WTC11 (cell line): Measurements from ENCODE around the gene ARHGEF28.

Source experiments
- CREB1 ChIP-seq: sonication (generic); formaldehyde crosslinking; IDR thresholded peaks from 2 replicates; pipeline ENCODE4 v1.8.0; 2023; ENCODE audit warnings: mild to moderate bottlenecking, missing genetic modification reagents
- ETV6 ChIP-seq: sonication (generic); formaldehyde crosslinking; IDR thresholded peaks from 2 replicates; pipeline ENCODE4 v1.8.1; 2022; ENCODE audit warnings: mild to moderate bottlenecking, missing genetic modification reagents
- HMGA2 ChIP-seq: fragments of 250-450 bp; sonication (Bioruptor Pico); IDR thresholded peaks from 2 replicates; pipeline ENCODE4 v1.4.0; 2021; ENCODE audit warnings: mild to moderate bottlenecking, moderate library complexity
- KAT7 ChIP-seq: sonication (generic); formaldehyde crosslinking; IDR thresholded peaks from 2 replicates; pipeline ENCODE4 v1.8.1; 2023; ENCODE audit warnings: missing genetic modification reagents, mild to moderate bottlenecking, borderline replicate concordance
- SP1 ChIP-seq: sonication (generic); formaldehyde crosslinking; conservative IDR thresholded peaks from 2 replicates; pipeline ENCODE4 v1.8.1; 2022; ENCODE audit warnings: missing genetic modification reagents
- ZNF317 ChIP-seq: sonication (generic); formaldehyde crosslinking; IDR thresholded peaks from 2 replicates; pipeline ENCODE4 v1.8.1; 2023; ENCODE audit warnings: low read depth, mild to moderate bottlenecking, moderate library complexity, missing genetic modification reagents, borderline replicate concordance
- TF ChIP-seq, protein P1 (sequence below): fragments of 200-600 bp; IDR thresholded peaks from 2 replicates; pipeline ENCODE4 v1.8.0; 2022; ENCODE audit warnings: antibody characterized with exemption
- TF ChIP-seq, protein P2 (sequence below): sonication (generic); formaldehyde crosslinking; IDR thresholded peaks from 2 replicates; pipeline ENCODE4 v1.8.0; 2022; ENCODE audit warnings: mild to moderate bottlenecking, missing genetic modification reagents
- TF ChIP-seq, protein P3 (sequence below): fragments of 250-450 bp; sonication (Bioruptor Pico); IDR thresholded peaks from 2 replicates; pipeline ENCODE4 v1.9.0; 2021; ENCODE audit warnings: mild to moderate bottlenecking

DNA sequence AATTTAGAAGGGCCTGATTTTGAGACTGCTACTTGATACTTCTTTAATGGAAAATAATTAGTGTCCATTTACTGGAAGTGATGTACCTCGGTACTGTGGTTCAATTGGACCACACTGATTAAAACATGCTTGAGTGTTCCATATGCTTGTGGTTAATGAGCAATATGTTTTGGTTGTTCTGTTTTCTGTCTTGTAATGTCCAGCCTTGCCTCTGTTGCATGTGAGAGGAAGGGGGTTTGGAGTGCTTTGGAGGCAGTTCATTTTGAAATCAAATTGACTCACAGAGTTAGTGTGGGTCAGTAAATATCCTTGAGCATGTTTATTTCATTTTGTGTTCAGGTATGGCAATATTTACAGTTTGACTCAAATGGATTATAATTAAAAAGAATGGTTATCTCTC, 334.4 kb downstream of the ARHGEF28 start:
- TF ChIP-seq, protein P1, sequence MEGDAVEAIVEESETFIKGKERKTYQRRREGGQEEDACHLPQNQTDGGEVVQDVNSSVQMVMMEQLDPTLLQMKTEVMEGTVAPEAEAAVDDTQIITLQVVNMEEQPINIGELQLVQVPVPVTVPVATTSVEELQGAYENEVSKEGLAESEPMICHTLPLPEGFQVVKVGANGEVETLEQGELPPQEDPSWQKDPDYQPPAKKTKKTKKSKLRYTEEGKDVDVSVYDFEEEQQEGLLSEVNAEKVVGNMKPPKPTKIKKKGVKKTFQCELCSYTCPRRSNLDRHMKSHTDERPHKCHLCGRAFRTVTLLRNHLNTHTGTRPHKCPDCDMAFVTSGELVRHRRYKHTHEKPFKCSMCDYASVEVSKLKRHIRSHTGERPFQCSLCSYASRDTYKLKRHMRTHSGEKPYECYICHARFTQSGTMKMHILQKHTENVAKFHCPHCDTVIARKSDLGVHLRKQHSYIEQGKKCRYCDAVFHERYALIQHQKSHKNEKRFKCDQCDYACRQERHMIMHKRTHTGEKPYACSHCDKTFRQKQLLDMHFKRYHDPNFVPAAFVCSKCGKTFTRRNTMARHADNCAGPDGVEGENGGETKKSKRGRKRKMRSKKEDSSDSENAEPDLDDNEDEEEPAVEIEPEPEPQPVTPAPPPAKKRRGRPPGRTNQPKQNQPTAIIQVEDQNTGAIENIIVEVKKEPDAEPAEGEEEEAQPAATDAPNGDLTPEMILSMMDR: no peak
- TF ChIP-seq KAT7 (CRISPR knock-in tag) (no peak), HMGA2 (CRISPR knock-in tag) (no peak), ZNF317 (CRISPR knock-in tag) (no peak), SP1 (CRISPR knock-in tag) (no peak), ETV6 (CRISPR knock-in tag) (no peak), CREB1 (no peak)
- TF ChIP-seq, protein P2, sequence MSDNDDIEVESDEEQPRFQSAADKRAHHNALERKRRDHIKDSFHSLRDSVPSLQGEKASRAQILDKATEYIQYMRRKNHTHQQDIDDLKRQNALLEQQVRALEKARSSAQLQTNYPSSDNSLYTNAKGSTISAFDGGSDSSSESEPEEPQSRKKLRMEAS (CRISPR knock-in tag): no peak
- TF ChIP-seq, protein P3, sequence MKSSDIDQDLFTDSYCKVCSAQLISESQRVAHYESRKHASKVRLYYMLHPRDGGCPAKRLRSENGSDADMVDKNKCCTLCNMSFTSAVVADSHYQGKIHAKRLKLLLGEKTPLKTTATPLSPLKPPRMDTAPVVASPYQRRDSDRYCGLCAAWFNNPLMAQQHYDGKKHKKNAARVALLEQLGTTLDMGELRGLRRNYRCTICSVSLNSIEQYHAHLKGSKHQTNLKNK: no peak
